HG02610 (cell line): Measurements from ENCODE around the gene MRPL3.
"Not testable (repeated sequence)": the region's sequence is repeated elsewhere in the genome, so short reads cannot be mapped to it uniquely, and the experiment has no call there.

Experiments used
- ATAC-seq: cut with Tn5 transposase; IDR thresholded peaks from one replicate; pipeline ENCODE4 v1.9.1; 2021; ENCODE audit warnings: mild to moderate bottlenecking, moderate library complexity; ENCODE audit not compliant: unreplicated experiment

Gene MRPL3

DNA sequence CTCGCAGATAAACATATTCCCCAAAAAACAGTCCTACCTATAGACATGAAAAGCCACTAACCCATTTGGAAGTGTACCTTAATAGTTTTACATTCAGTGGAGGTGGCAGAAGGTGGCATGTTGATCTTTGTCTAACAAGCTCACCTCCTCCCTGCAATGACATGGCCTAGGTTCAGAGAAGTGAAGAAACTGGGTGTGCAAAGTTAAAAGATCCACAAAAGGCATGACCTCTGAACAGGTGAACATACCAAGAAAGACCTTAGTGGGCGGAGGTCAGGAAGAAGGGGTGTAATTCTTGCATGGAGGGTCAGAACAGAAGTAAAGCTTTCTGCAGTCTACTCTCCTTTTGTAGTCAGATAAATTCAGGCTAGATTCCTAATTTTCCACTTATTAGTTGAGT is 822 bp downstream of the MRPL3 start:
- ATAC-seq, result no peak

DNA sequence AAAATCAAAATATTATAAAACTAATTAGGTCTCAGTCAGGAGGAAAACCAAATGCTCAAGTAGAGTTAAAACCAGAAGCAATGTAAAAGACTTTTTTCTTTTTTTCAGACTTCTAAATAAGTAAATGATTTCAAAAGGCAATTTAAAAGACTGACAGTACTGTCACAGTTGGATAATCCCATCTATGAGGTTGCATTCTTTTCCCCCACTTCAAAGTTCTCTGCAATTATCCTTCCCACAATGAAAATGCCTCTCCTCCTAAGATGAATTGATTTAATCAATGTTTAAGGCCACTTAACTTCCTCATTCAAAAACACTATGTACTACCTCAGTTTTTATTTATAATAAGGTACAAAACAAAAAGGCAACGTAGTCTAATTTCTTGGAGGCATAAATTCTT is 8.1 kb downstream of the MRPL3 start:
- no peak for ATAC-seq

DNA sequence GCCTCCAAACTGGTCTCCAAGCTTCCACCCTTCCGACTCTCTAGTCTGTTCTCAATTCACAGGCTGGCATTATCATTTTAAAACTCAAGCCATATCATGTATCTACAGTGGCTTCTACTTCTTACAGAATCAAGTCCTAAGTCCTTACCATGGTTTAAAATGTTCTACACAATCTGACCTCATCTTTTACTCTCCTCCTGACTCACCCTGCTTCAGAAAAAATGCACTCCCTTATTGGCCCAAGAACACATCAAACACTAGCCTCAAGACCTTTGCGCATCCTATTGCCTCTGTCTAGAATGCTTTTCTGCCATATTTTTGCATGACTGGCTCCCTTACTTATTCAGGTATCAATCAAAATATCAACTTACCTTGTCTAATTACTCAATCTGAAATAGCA is 11.0 kb downstream of the MRPL3 start:
- no peak for ATAC-seq

DNA sequence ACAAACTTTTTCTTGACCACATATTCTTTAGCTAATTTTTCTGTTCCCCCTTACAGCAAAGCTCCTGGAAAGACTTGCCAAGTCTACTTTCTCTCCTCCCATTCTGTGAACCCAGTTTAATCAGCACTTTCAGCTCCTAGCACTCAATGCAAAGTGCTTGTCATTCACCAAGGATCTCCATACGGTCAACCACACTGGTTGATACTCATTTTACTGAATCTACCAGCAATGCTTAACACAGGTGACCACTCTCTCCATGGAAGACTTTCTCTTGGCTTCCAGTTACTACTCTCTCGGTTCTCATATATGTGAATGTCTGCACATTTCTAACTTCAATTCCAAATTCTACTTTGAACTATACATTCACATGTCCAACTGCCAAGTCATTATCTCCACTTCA is 11.7 kb downstream of the MRPL3 start:
- no peak for ATAC-seq

DNA sequence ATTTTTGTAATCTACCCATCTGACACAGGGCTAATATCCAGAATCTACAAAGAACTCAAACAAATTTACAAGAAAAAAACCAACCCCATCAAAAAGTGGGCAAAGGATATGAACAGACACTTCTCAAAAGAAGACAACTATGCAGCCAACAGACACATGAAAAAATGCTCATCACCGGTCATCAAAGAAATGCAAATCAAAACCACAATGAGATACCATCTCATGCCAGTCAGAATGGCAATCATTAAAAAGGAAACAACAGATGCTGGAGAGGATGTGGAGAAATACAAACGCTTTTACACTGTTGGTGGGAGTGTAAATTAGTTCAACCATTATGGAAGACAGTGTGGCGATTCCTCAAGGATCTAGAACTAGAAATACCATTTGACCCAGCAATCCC is 16.2 kb downstream of the MRPL3 start:
- ATAC-seq, result not testable (repeated sequence)

DNA sequence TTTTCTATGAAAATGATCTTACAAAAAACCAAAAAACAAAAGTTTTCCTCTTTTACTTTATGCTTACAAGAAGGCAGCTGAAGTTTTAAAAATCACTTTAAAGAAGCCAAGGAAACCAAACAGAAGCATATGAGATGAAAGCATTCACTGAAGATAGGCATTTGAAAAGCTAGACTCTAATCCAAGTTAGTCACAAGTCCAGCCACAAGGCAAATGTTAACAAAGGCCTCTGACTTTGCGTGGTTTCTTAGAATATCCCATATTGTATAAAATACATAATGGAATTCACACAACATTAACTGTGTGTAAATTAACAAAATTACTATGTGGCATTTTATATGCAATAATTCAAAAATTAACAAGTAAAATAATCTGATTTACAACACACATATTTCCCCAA is 17.7 kb downstream of the MRPL3 start:
- ATAC-seq, result no peak

DNA sequence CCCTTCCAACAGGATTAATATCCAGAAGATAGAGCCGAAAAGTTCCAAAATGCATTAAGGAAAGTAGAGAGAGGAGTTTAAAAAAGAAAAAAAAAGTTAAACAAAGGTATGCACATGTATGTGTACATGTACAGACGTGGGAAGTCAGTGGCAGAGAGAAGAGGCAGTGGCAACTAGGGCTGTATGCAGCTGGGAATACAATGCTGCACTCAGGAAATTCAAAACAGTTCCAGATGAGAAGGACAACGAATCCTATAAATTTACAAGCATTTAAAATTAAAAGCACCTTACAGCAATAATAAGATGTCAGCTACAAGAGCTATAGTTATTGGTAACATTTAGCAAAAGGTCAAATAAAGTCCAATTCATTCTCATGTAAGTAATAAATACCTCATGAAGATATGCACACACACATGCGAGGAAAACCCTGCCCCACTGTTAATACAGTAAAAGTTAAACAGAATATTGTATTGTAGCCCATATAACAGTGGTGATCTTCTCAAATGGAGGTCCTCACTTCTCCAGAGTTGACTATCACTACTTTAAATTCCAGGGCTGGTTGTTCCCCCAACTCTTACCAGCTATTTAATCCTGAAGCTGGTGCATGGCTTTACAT is 18.2 kb downstream of the MRPL3 start:
- no peak for ATAC-seq

DNA sequence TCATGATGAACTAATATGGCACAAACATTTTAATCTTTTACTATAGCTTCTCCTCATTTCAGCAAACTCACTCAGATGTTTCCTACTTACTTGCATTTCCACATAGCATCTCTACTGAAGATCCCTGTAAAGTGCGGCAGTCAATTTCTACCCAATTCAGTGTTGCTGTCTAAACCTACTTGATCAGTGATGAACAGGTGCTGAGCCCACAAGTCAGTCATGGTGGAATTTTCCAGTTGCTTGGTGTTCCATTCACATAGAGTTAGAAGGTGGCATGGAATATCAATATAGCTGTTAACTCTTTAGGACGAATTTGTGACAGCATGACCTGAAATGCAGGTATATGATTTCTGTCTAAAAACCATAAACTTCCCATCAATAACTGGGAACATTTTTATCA is 22.7 kb downstream of the MRPL3 start:
- no peak for ATAC-seq

DNA sequence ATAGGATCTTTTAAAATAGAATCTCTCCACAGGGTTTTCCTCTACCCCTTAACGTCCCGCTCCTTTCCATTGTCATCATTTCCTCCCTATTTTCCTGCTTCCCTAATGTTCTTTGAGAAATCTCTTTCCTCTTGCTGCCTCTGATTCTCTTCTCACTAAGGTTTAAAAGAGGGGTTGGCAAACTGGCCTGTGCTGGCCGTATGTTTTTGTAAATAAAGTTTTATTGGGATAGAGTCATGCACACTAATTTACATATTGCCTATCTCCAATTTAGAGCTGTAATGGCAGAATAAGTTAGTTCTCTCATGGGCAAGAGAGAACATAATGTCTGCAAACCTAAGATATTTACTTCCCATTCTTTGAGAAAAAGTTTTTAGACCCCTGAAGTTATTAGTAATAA is 25.0 kb downstream of the MRPL3 start:
- ATAC-seq, result no peak

DNA sequence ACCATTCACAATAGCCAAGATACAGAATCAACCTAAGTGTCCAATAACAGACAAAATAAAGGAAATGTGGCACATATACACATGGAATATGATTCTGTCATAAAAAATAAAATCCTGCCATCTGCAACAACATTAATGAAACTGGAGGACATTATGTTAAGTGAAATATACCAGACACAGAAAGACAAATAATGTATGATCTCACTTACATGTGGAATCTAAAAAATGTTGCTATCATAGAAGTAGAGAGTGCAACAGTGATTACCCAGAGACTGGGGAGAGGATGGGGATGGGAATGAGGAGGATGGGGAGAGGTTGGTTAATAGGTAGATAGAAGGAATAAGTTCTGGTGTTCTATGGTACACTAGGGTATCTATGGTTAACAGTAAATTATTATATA is 28.7 kb downstream of the MRPL3 start:
- ATAC-seq, result no peak

DNA sequence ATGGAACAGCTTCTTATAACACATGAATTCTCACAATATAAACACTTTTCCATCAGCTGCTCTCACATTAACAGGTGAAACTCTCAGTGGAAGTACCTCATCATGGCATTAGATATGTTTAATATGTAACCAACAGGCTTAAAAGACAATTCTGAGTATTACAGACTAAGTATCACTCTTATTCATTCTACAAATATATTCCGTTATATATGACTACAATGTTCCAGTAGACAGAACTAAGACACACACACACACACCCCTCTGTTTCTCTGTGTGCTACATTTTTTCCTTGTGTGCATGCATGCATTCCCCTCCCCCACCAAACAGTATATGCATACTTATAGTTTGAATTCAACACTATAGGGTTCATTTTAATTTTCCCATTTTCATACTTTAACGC is 32.4 kb downstream of the MRPL3 start:
- ATAC-seq, result no peak

DNA sequence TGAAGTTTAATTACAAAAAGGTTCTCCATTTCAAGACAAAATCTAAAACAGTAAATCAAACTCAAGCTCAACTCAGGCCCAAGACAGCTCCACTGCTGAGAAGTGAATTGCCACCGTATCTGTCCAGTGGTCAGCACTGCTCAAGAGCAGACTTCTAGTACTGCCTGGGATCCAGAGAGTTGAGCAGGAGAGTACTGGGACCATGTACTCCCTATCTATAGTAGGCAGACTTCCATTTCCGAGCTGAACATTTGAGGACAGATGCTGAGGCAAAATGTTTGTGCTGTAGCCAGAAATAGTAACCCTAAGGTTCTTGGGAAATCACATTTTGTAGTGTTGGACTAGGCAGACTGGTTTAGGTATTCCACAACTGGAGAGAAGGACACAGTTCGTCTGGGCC is 44.1 kb downstream of the MRPL3 start:
- no peak for ATAC-seq

DNA sequence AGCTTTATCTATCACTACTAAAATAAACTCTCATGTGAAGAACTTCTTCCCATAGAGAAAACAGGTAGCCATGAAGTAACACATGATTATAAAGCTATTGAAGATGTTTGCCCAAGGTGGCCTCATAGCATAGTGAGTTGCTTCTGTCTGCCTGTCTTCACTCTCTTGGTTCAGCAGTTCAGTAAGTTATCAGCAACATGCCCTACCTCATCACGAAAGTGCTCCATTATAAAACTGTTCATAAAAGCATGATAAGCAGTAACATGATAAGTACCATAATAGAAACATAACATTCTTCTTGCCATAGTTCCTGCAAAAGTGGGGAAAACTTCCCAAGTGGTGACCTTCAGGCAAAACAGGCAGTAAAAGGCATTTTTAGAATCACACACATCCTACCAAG is 45.6 kb downstream of the MRPL3 start:
- no peak for ATAC-seq

DNA sequence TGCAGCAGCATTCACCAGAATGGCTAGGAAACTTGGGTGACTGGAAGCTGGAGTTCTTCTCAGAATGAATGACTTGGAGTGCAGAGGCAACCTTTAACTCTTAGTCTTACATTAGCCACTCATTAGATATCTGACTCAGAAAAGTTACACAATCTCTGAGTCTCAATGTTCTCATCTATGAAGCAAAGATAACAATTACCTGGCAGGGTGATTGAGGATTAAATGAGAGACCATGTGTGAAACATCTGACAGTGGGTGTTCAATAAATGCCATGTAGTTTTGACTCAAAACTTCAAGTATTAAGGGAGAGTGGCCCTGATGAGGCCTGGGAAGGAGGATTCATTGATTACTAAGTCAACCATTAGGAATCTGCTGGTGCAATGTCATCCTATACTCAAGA is 48.3 kb downstream of the MRPL3 start:
- no peak for ATAC-seq

DNA sequence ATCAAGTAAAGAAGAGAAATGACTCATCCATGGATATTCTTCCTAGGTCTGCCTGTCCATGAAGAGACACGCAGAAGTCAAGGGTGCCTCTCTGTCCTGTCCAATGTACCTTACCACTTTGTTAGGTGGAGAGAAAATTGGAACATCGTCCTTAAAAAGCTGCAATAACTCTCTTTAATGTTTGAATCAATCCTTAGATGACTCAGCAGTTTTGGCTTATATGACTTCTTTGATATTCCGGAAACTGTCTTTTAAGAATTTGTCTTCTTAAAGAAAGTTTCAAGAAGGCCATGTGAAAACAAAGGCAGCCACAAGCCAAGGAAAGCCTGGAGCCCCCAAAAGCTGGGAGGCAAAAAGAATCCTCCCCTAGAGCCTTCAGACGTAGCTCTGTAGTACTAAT is 49.2 kb downstream of the MRPL3 start:
- no peak for ATAC-seq

DNA sequence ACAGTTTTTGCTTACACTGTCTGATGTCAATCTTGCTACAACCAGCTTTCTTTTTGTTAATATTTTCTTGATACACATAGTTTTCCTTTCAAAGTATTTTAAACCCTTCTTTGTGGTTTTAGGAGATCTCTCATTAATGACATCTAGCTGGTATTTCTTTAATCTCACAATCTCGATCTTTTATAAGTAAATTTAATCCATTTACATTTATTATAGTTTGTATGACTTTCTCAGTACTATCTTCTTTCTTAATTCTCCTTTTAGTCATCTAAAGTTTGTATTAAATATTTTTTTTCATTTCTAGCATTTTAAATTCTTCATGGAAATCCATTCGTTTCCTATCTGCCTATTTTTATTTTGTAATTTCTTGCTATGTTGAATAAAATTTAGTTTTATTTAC is 55.4 kb downstream of the MRPL3 start:
- ATAC-seq, result no peak

DNA sequence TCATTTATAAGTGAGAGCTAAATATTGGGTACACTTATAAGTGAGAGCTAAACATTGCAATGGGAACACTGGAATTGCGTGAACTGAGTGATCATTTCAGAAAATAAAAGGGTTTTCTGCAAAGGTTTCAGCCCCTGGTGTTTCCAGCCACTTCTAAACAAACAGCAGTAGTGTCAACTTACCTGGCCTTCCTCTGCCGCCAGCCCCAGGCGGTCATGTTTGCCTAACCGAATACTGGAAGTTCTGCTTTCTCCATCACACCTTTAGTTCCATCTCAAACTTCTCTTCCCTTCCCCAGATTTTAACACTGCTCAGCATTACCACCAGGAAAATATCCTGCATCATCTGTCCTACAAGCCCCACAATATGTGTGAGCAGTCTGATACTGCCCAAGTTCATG is 58.6 kb downstream of the MRPL3 start:
- ATAC-seq, result no peak

DNA sequence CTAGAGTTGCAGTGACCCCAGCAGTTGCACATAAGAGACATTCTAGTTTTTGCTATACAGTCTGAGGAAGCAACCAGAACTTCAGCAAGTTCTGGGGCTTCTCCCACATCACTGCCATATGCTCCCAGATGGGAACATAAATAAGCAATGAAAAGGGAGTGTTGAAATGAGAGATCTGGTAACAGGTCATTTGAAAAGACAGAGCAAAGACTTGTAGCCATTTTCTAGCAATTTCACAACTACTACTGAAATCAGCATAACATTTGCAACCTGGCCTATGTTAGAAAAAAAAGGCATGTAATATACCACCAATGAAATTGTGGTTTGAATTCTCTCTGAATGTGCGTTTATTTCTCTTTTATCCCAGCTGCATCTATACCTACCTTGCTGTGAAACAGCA is 63.7 kb downstream of the MRPL3 start:
- ATAC-seq, result no peak

DNA sequence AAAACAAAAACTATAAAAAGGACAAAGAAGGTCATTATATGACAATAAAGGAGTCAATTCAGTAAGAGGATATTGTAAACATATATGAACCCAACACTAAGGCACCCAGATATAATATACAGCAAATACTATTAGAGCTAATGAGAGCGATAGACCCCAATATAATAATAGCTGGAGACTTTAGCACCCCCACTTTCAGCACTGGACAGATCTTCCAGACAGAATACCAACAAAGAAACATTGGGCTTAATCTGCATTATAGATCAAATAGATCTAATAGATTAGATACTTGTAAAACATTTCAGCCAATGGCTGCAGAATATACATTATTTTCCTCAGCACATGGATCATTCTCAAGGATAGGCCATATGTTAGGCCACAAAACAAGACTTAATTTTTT is 67.8 kb downstream of the MRPL3 start:
- no peak for ATAC-seq

DNA sequence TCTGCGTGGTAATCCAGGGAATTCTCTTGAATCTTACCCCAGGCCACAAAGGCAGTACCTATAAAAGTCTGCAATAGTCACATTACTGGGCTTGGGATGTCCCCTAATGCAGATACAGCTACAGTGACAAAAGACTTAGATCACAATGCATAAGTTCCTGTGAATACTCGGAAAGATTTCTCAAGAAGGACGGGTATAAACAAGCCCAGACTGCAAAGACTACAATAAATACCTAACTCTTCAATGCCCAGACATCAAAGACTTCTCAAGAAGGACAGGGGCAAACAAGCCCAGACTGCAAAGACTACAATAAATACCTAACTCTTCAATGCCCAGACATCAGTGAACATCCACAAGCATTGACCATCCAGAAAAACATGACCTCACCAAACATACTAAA is 70.3 kb downstream of the MRPL3 start:
- ATAC-seq, result no peak

DNA sequence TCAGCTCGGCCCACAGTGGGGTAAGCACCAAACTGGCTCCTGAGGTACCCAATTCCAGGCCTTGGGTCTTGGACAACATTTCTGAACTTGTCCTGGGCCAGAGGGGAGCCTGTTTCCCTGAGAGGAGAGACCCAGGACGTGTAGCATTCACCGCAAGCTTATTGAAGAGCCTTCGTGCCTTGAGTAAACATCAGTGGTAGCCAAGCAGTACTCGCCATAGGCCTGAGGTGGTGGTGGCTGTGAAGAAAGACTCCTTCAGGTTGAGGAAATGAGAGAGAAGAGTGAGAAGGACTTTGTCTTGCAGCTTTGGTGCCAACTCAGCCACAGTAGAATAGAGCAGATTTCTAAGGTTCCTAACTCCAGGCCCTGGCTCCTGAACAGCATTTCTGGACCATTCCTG is 71.0 kb downstream of the MRPL3 start:
- no peak for ATAC-seq

DNA sequence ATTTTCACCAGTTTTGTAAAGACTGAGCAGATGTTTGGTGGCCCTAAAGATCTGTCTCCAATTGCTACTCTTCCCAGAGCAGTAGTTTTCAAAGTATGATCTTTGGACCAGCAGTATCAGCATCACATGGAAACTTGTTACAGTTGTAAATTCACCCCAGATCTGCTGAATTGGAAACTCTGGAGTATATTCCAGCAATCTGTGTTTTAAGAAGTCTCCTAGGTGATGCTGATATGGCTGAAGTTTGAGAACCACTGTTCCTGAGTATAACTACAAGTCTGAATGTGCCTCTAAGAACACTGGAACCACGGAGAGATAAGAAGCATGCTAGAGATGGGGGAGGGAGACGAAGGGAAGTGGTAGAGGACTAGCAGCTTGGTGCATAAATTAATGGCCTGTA is 75.5 kb downstream of the MRPL3 start:
- ATAC-seq, result no peak

DNA sequence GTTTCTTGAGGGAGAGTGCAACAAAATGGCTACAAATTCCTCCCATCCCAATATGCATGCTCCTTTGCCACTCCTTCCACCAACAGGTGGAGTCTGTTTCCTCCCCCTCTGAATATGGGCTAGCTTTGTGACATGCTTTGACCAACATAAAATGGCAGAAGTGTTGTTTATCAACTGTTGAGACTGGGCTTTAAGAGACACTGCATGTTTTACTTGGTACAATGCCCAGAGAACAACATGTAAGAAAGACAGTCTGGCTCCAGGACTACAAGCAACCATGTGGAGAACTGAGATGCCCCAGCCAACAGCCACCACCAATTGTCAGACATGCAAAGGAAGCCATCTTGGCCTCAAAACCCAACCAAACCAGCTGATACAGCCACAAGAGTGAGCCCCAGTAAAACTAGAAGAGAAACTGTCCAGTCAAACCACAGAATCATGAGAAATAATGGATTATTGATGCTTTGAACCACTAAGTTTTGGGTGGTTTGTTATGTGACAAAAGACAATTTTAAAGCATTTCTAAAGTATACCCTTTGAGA is 80.7 kb downstream of the MRPL3 start:
- ATAC-seq, result no peak
